ENCODE measurements around the gene IWS1.
A peak's percentile ranks its signal among the peaks of the same experiment; 100 is the strongest.
"Not testable (repeated sequence)": the region's sequence is repeated elsewhere in the genome, so short reads cannot be mapped to it uniquely, and the experiment has no call there.

IWS1 gene

GRCh38 chr2:127526132-127527000 is at the start of gene IWS1:
TSS of gene IWS1 (minus strand) at chr2:127526489. CDS start at chr2:127526208, 281 bp downstream.
- peak; percentile 95 for DNase-seq

- no peak for DNase-seq
These were observed 49.7 kb upstream of the IWS1 start for GRCh38 chr2:127575941-127576432.

GRCh38 chr2:127575185-127575765 is 49.0 kb upstream of the IWS1 start:
- DNase-seq, result no peak

- DNase-seq, result no peak
These were observed 48.4 kb upstream of the IWS1 start for GRCh38 chr2:127574656-127575055.

GRCh38 chr2:127573771-127574170 is 47.5 kb upstream of the IWS1 start:
- DNase-seq, result no peak

GRCh38 chr2:127573298-127573697 is 47.0 kb upstream of the IWS1 start:
- no peak for DNase-seq

- no peak for DNase-seq
These were observed 46.6 kb upstream of the IWS1 start for GRCh38 chr2:127572841-127573240.

- DNase-seq, result not testable (repeated sequence)
These were observed 46.1 kb upstream of the IWS1 start for GRCh38 chr2:127572352-127572751.

GRCh38 chr2:127570282-127571250 is 44.3 kb upstream of the IWS1 start:
- DNase-seq, result no peak

- no peak for DNase-seq
These were observed 43.4 kb upstream of the IWS1 start for GRCh38 chr2:127569666-127570065.

- DNase-seq, result no peak
These were observed 41.8 kb upstream of the IWS1 start for GRCh38 chr2:127568128-127568527.

- no peak for DNase-seq
These were observed 41.1 kb upstream of the IWS1 start for GRCh38 chr2:127567351-127567854.

- no peak for DNase-seq
These were observed 40.3 kb upstream of the IWS1 start for GRCh38 chr2:127566576-127566975.

GRCh38 chr2:127566139-127566417 is 39.8 kb upstream of the IWS1 start:
- no peak for DNase-seq

- no peak for DNase-seq
These were observed 39.2 kb upstream of the IWS1 start for GRCh38 chr2:127565261-127566138.

GRCh38 chr2:127564429-127565260 is 38.4 kb upstream of the IWS1 start:
- no peak for DNase-seq

- no peak for DNase-seq
These were observed 37.5 kb upstream of the IWS1 start for GRCh38 chr2:127563458-127564428.

GRCh38 chr2:127562936-127563335 is 36.6 kb upstream of the IWS1 start:
- no peak for DNase-seq

- DNase-seq, result no peak
These were observed 35.1 kb upstream of the IWS1 start for GRCh38 chr2:127561371-127561770.

- no peak for DNase-seq
These were observed 34.6 kb upstream of the IWS1 start for GRCh38 chr2:127560931-127561280.

All from NCI-H1092 treated with DMSO at 0.1 percent for 48 hours (cell line).